ENCODE results near the gene FAM199X. TPM values are rescaled to one million over a fixed set of nuclear protein-coding genes. Genes with fewer than 3 reads are reported as not detected.

The FAM199X gene
- total and polyA plus RNA-seq, 8 donors = 4.5 to 41.3 (median 17.8) TPM

- H3K4me3 ChIP-seq = no peak overlapping the region
- no peak overlapping the region for H3K27ac ChIP-seq
- no peak for DNase-seq
- H3K4me1 ChIP-seq = peaks cover 3 to 29% (median 4%) of the 10 kb centered on the region in 4 donors
- 64 to 88% (median 83%) methylated on average over 6 of the region's 6 CpGs for WGBS, 5 donors
- intact Hi-C loops (cut with DNase I; ENCODE audit: low total_unique reads) = no loop called here
- H3K9me3 ChIP-seq = no peaks in the 10 kb centered on the region
- H3K27me3 ChIP-seq = no peaks in the 10 kb centered on the region
- TF ChIP-seq POLR2A (IDR thresholded peaks at IDR 0.05) (no peak), CTCF (IDR thresholded peaks at IDR 0.05) (no peak), POLR2AphosphoS5 (IDR thresholded peaks at IDR 0.05) (no peak), EP300 (IDR thresholded peaks at IDR 0.05) (no peak)
- peaks cover 0 to 12% (median 5%) of the 10 kb centered on the region in 4 donors for H3K36me3 ChIP-seq
Observed at GRCh38 chrX:104172121-104172520, 5.9 kb downstream of the FAM199X start.

GRCh38 chrX:104172788-104173187 lies 6.5 kb downstream of the FAM199X start:
- no peaks in the 10 kb centered on the region for H3K27me3 ChIP-seq
- DNase-seq = no peak
- H3K4me1 ChIP-seq = peaks cover under 1 to 23% (median 4%) of the 10 kb centered on the region in 4 donors
- no peaks in the 10 kb centered on the region for H3K9me3 ChIP-seq
- H3K36me3 ChIP-seq = peaks cover 0 to 17% (median 8%) of the 10 kb centered on the region in 4 donors
- no peak overlapping the region for H3K4me3 ChIP-seq
- TF ChIP-seq CTCF (IDR thresholded peaks at IDR 0.05) (no peak), POLR2AphosphoS5 (IDR thresholded peaks at IDR 0.05) (no peak), EP300 (IDR thresholded peaks at IDR 0.05) (no peak), POLR2A (IDR thresholded peaks at IDR 0.05) (no peak)
- intact Hi-C loops (cut with DNase I; ENCODE audit: low total_unique reads) = no loop called here
- WGBS, 5 donors = 69 to 95% (median 72%) methylated on average over 2 of the region's 2 CpGs
- no peak overlapping the region for H3K27ac ChIP-seq

GRCh38 chrX:104173841-104174240 lies 7.6 kb downstream of the FAM199X start:
- H3K4me3 ChIP-seq = no peak overlapping the region
- no peaks in the 10 kb centered on the region for H3K27me3 ChIP-seq
- intact Hi-C loops (cut with DNase I; ENCODE audit: low total_unique reads) = no loop called here
- H3K9me3 ChIP-seq = peaks cover 0 to 9% (median 4%) of the 10 kb centered on the region in 4 donors
- no peak for DNase-seq
- 78 to 99% (median 93%) methylated on average over 6 of the region's 6 CpGs for WGBS, 5 donors
- no peak for TF ChIP-seq CTCF (IDR thresholded peaks at IDR 0.05)
- TF ChIP-seq POLR2AphosphoS5 (IDR thresholded peaks at IDR 0.05) = no peak
- TF ChIP-seq EP300 (IDR thresholded peaks at IDR 0.05) = no peak
- no peak for TF ChIP-seq POLR2A (IDR thresholded peaks at IDR 0.05)
- no peak overlapping the region for H3K27ac ChIP-seq
- peaks cover 0 to 25% (median 11%) of the 10 kb centered on the region in 4 donors for H3K36me3 ChIP-seq
- peaks cover 0 to 13% (median 0%) of the 10 kb centered on the region in 4 donors for H3K4me1 ChIP-seq

GRCh38 chrX:104183685-104184084 lies 17.4 kb downstream of the FAM199X start:
- Histone ChIP-seq H3K4me3 (no peak overlapping the region), H3K27ac (no peak overlapping the region), H3K9me3 (peaks cover 0 to 3% (median 2%) of the 10 kb centered on the region in 4 donors), H3K36me3 (peaks cover 6 to 40% (median 33%) of the 10 kb centered on the region in 4 donors), H3K4me1 (no peaks in the 10 kb centered on the region), H3K27me3 (no peaks in the 10 kb centered on the region)
- 78 to 92% (median 87%) methylated on average over 4 of the region's 4 CpGs for WGBS, 5 donors
- TF ChIP-seq POLR2AphosphoS5 (IDR thresholded peaks at IDR 0.05) (no peak), POLR2A (IDR thresholded peaks at IDR 0.05) (no peak), CTCF (IDR thresholded peaks at IDR 0.05) (no peak), EP300 (IDR thresholded peaks at IDR 0.05) (no peak)
- intact Hi-C loops (cut with DNase I; ENCODE audit: low total_unique reads) = no loop called here
- no peak for DNase-seq

Measured in stomach (tissue), 9 donors.